HepG2 (cell line): ENCODE results near the gene PCARE. TPM values are rescaled to one million over a fixed set of nuclear protein-coding genes. Genes with fewer than 3 reads are reported as not detected.

Source experiments
- HIC2 ChIP-seq: sonication (generic); formaldehyde crosslinking; IDR thresholded peaks from 2 replicates; pipeline ENCODE4 v1.9.0; 2022; ENCODE audit warnings: low read depth, missing genetic modification reagents
- ZNF841 ChIP-seq: sonication (generic); formaldehyde crosslinking; IDR thresholded peaks from 2 replicates; pipeline ENCODE4 v1.8.1; 2023; ENCODE audit warnings: missing genetic modification reagents, borderline replicate concordance
- polyA plus RNA-seq, 8 experiments: library from polyadenylated mRNA; depleted of rRNA in 3 of 8; stranded (reverse) in 7 of 8; unstranded in 1 of 8; fragments of >200 nt; fragmentation: Illumina TruSeq in 4 of 8; extraction: Trizol in 4 of 8; gene quantifications; 2 replicates each; pipeline versions ENCODE4 v1.2.1 to v1.2.3, GENCODE V29; 2011 to 2016; ENCODE audit warnings: low read depth in 4 of 8, missing spikeins in 1 of 8, mixed read lengths in 1 of 8; ENCODE audit not compliant: insufficient read depth in 1 of 8
- total RNA-seq, 5 experiments: library from RNA; depleted of rRNA; stranded (reverse); fragments of >200 nt; fragmentation: Illumina TruSeq; extraction: Trizol; gene quantifications; 2 replicates each; pipeline ENCODE4 v1.2.3, GENCODE V29; 2016; ENCODE audit warnings: low read depth in 1 of 5
- TF ChIP-seq, protein P1 (sequence below), 2 experiments: sonication (generic) in 1 of 2; formaldehyde crosslinking in 1 of 2; IDR thresholded peaks; 2 replicates each; pipeline versions ENCODE4 v1.4.0 to v1.6.1; 2016 to 2020; ENCODE audit warnings: borderline replicate concordance in 1 of 2, low read depth in 1 of 2, mild to moderate bottlenecking in 1 of 2, missing genetic modification reagents in 1 of 2

Gene PCARE
- total and polyA plus RNA-seq, 2 of the 13 experiments (the other 11 are each of a cell fraction or from before 2014, with no cell fraction given): not detected

- TF ChIP-seq, protein P1, sequence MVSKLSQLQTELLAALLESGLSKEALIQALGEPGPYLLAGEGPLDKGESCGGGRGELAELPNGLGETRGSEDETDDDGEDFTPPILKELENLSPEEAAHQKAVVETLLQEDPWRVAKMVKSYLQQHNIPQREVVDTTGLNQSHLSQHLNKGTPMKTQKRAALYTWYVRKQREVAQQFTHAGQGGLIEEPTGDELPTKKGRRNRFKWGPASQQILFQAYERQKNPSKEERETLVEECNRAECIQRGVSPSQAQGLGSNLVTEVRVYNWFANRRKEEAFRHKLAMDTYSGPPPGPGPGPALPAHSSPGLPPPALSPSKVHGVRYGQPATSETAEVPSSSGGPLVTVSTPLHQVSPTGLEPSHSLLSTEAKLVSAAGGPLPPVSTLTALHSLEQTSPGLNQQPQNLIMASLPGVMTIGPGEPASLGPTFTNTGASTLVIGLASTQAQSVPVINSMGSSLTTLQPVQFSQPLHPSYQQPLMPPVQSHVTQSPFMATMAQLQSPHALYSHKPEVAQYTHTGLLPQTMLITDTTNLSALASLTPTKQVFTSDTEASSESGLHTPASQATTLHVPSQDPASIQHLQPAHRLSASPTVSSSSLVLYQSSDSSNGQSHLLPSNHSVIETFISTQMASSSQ (IDR thresholded peaks at IDR 0.05; ENCODE audit: low read depth): no peak
- TF ChIP-seq, protein P1 (CRISPR knock-in tag; IDR thresholded peaks at IDR 0.05; ENCODE audit: borderline replicate concordance): no peak
- TF ChIP-seq ZNF841 (CRISPR knock-in tag) (no peak), HIC2 (no peak)
These were observed 34.4 kb downstream of the PCARE start (continued) for GRCh38 chr2:29039718-29040480.
